ENCODE results near the gene OR6C65. TPM values are rescaled to one million over a fixed set of nuclear protein-coding genes. Genes with fewer than 3 reads are reported as not detected.
"Not testable (repeated sequence)": the region's sequence is repeated elsewhere in the genome, so short reads cannot be mapped to it uniquely, and the experiment has no call there.

OR6C65 gene
- total RNA-seq, 1 donor from 2014 or later: not detected

DNA sequence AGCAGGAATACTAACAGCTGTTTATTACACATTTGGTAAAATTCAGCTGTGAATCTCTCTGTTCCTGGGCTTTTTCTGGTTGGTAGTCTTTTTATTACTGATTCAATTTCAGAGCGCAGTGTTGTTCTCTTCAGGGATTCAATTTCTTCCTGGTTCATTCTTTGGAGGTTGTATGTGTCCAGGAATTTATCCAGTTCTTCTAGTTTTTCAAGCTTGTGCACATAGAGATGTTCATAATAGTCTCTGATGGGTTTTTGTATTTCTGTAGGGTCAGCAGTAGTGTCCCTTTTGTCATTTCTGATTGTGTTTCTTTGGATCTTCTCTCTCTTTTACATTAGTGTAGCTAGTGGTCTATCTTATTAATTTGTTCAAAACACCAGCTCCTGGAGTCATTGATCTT is 16.6 kb downstream of the OR6C65 start:
- DNase-seq (ENCODE audit: low spot score, unreplicated experiment): no peak
- Mint-ChIP-seq H3K4me3 (ENCODE audit: low read depth) (no peak overlapping the region), H3K27me3 (no peaks in the 10 kb centered on the region), H3K27ac (no peak overlapping the region), H3K36me3 (ENCODE audit: insufficient read depth) (no peaks in the 10 kb centered on the region), H3K4me1 (ENCODE audit: low read depth) (peaks cover 8% of the 10 kb centered on the region), H3K9me3 (ENCODE audit: low read depth) (peaks cover 2% of the 10 kb centered on the region)
- TF ChIP-seq, protein P1, sequence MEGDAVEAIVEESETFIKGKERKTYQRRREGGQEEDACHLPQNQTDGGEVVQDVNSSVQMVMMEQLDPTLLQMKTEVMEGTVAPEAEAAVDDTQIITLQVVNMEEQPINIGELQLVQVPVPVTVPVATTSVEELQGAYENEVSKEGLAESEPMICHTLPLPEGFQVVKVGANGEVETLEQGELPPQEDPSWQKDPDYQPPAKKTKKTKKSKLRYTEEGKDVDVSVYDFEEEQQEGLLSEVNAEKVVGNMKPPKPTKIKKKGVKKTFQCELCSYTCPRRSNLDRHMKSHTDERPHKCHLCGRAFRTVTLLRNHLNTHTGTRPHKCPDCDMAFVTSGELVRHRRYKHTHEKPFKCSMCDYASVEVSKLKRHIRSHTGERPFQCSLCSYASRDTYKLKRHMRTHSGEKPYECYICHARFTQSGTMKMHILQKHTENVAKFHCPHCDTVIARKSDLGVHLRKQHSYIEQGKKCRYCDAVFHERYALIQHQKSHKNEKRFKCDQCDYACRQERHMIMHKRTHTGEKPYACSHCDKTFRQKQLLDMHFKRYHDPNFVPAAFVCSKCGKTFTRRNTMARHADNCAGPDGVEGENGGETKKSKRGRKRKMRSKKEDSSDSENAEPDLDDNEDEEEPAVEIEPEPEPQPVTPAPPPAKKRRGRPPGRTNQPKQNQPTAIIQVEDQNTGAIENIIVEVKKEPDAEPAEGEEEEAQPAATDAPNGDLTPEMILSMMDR (IDR thresholded peaks at IDR 0.05; ENCODE audit: unreplicated experiment): no peak

DNA sequence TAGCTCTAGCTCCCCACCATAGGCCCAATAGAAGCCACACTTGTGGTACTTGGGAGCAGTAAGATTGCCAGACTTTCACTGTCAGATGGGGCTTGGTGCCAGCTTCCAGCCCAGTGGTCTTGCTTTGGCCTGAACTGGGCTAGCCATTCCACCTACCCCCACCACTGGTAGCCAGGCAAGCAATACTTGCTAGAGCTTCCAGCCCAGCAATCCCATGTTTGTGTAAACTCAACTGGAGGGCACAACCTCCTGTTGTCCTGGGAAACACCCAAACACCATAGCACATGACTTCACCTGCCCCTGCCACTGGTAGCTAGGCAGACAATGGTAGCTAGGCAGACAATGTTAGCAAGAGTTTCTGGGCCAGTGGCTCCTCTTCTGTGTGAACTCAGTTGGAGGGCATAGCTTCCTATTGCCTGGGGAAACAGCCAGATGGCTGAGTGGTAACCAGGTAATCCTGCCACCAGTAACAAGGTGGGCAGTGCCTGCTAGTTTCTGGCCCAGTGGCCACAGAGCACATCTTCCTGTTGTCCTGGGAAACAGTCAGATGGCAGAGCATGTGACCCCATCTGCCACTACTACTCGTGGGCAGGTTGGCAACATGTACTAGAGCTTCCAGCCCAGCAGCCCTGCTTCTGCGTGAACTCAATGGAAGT is 20.1 kb downstream of the OR6C65 start:
- Mint-ChIP-seq H3K4me3 (ENCODE audit: low read depth) (no peak overlapping the region), H3K4me1 (ENCODE audit: low read depth) (peaks cover under 1% of the 10 kb centered on the region), H3K36me3 (ENCODE audit: insufficient read depth) (no peaks in the 10 kb centered on the region), H3K9me3 (ENCODE audit: low read depth) (peaks cover 2% of the 10 kb centered on the region), H3K27ac (no peak overlapping the region), H3K27me3 (no peaks in the 10 kb centered on the region)
- TF ChIP-seq, protein P1 (IDR thresholded peaks at IDR 0.05; ENCODE audit: unreplicated experiment): no peak
- no peak for DNase-seq (ENCODE audit: low spot score, unreplicated experiment)

DNA sequence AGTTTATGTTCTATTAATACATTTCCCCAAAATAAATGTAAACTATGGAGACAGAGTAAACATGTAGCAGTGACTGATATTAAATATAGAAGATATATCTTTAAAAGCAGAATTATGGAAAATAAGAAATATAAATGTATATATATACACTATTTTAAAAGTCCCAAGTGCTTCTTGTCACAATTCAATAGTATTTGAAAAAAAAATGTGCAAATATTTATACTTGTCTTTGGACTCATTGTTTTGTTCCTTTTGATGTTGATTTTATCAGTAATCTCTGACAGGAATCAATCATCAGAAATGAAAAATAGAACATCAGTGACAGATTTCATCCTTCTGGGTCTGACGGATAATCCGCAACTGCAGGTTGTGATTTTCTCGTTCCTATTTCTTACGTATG is 25.6 kb downstream of the OR6C65 start, which contains the start of gene OR6C76:
TSS of gene OR6C76 (plus strand) at position 301 of the 400 bp plus-strand sequence. CDS start at position 301, 0 bp downstream.
- Mint-ChIP-seq H3K36me3 (ENCODE audit: insufficient read depth) (no peaks in the 10 kb centered on the region), H3K9me3 (ENCODE audit: low read depth) (no peaks in the 10 kb centered on the region), H3K27me3 (no peaks in the 10 kb centered on the region), H3K4me1 (ENCODE audit: low read depth) (peaks cover 1% of the 10 kb centered on the region), H3K27ac (no peak within 1 kb of the TSS), H3K4me3 (ENCODE audit: low read depth) (no peak within 1 kb of the TSS)
- TF ChIP-seq, protein P1 (IDR thresholded peaks at IDR 0.05; ENCODE audit: unreplicated experiment): no peak
- no peak for DNase-seq (ENCODE audit: low spot score, unreplicated experiment)

DNA sequence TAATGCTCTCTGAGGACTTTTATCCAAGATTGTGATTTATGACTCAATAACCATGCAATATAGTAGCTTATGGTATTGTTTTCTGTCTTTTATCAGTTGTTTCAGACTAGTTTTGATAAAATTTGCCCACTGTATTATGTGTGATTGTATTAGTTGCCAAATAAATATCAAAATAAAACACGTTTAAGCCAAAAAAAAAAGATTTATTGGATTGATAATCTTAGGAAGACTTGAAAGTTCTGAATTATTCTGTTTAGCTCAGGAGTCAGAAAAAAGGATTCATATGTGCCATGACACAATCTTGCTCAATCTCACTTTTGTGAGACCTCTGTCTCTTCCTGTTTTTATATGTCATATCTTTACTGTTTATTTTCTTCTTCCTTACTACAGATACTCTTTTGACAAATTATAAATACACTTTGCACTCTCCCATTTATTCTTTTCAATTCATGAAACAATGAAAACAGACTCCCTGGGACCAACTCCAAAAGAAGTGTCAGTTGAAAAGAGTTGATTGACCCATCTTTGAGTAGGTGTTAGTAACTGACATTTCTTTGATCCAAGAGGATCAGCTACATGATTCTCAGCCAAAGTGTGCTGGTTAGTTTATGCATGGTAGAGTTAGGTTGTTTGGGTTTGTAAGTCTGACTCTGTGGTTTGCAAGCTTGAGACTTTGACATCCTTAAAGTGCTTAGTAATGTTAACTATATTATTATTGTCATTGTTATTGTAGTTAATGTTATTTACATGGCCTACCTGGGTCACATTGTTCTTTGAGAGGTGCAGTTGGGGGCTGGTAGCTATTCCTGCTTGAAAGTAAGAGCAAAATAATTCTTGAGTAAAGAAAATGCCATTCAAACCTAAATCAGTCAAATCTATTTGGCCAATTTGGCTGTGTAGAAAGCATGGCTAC is 28.3 kb downstream of the OR6C65 start:
- Mint-ChIP-seq H3K4me3 (ENCODE audit: low read depth) (no peak overlapping the region), H3K9me3 (ENCODE audit: low read depth) (no peaks in the 10 kb centered on the region), H3K27ac (no peak overlapping the region), H3K36me3 (ENCODE audit: insufficient read depth) (no peaks in the 10 kb centered on the region), H3K4me1 (ENCODE audit: low read depth) (peaks cover 1% of the 10 kb centered on the region), H3K27me3 (no peaks in the 10 kb centered on the region)
- TF ChIP-seq, protein P1 (IDR thresholded peaks at IDR 0.05; ENCODE audit: unreplicated experiment): no peak
- no peak for DNase-seq (ENCODE audit: low spot score, unreplicated experiment)

DNA sequence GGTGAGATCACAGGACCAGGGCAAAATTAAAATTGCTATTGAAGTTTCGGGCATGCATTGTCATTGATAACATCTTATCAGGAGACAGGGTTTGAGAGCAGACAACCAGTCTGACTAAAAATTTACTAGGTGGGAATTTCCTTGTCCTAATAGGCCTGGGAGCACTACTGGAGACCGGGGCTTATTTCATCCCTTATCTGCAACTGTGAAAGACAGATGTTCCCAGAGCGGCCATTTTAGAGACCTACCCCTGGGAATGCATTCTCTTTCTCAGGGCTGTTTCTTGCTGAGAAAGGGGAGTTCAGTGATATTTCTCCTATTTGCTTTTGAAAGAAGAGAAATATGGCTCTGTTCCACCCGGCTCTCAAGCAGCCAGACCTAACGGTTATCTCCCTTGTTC is 40.9 kb downstream of the OR6C65 start:
- H3K9me3 Mint-ChIP-seq (ENCODE audit: low read depth): peaks cover 15% of the 10 kb centered on the region
- DNase-seq (ENCODE audit: low spot score, unreplicated experiment); H3K4me1 Mint-ChIP-seq (ENCODE audit: low read depth); H3K4me3 Mint-ChIP-seq (ENCODE audit: low read depth); H3K36me3 Mint-ChIP-seq (ENCODE audit: insufficient read depth); H3K27me3 Mint-ChIP-seq; H3K27ac Mint-ChIP-seq: not testable (repeated sequence)

Measured in progenitor cell of endocrine pancreas (in vitro differentiated cells).